GM18505 (cell line): ENCODE results near the gene FER1L5.

Experiments
- ATAC-seq: cut with Tn5 transposase; IDR thresholded peaks from one replicate; pipeline ENCODE4 v1.9.1; 2021; ENCODE audit not compliant: unreplicated experiment
- POLR2A ChIP-seq: IDR thresholded peaks from 4 replicates; pipeline ENCODE4 v1.6.1; 2011; ENCODE audit warnings: borderline replicate concordance; ENCODE audit not compliant: insufficient read depth, insufficient read length; ENCODE audit errors: extremely low read depth

FER1L5 gene

DNA sequence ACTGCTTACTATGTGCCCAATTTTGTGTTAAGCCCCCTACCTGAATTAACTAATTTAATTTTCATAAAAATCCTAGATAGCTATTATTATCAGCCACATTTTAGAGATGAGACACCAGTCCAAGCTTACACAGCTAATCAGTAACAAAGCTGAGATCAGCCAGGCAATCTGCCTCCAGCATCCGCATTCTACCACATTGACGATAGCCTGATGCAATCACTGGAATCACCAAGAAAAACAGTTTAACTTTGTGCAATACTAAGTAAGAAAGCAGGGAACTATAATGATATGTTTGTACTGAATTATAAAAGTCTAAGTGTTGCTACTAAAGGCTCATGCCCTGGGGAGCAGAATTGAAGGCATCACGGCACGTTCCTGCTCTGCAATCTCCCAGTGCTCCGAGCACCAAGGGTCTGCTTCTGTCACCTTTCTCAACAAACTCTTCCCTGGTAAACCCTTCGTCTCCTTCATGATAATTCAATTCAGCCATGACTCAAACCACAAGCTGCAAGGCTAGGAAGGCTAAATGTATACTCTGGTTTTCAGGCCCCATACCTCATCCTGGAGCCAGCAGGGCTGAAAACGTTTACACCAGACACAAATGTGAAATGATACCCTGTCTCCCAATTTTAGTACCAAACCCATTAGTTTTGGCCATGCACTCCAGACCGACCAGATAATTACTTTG lies 23.8 kb upstream of the FER1L5 start:
- no peak for ATAC-seq
- TF ChIP-seq POLR2A = no peak

DNA sequence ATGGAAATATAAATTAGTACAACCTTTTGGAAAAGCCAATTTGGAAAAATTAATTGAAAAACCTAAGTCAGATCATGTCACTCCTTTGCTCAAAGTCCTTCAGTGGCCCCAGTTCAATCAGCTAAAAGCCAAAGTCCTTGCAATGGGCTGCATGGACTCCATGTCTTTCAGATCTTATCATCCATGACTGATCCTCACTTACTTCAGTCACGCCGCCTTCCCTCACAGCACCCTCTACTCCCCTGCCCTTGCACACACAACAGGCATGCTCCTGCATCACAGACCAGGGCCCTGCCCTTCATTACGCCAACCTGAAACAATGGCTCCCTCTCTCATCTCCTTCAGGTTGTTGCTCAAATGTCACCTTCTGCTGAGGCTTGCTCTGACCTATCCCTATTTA lies 20.0 kb upstream of the FER1L5 start:
- TF ChIP-seq POLR2A = no peak
- ATAC-seq = no peak

DNA sequence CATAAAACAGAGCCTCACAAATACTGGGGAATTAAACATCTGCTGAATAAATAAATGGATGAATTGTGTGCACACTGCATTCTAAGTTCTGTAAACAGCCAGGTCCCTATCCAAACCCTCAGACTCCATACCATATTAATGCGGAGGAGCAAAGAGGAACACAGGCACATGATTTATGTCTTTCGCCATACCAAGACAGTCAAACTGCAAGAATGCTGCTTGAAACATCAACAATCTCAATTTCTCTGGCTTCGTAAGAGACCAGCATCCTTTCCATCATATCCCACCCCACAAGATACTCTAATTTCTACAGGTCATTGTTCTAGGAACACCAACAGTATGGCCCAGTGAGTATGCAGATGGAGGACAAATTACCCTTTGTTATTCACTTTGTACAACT lies 19.4 kb upstream of the FER1L5 start:
- no peak for TF ChIP-seq POLR2A
- ATAC-seq = no peak

DNA sequence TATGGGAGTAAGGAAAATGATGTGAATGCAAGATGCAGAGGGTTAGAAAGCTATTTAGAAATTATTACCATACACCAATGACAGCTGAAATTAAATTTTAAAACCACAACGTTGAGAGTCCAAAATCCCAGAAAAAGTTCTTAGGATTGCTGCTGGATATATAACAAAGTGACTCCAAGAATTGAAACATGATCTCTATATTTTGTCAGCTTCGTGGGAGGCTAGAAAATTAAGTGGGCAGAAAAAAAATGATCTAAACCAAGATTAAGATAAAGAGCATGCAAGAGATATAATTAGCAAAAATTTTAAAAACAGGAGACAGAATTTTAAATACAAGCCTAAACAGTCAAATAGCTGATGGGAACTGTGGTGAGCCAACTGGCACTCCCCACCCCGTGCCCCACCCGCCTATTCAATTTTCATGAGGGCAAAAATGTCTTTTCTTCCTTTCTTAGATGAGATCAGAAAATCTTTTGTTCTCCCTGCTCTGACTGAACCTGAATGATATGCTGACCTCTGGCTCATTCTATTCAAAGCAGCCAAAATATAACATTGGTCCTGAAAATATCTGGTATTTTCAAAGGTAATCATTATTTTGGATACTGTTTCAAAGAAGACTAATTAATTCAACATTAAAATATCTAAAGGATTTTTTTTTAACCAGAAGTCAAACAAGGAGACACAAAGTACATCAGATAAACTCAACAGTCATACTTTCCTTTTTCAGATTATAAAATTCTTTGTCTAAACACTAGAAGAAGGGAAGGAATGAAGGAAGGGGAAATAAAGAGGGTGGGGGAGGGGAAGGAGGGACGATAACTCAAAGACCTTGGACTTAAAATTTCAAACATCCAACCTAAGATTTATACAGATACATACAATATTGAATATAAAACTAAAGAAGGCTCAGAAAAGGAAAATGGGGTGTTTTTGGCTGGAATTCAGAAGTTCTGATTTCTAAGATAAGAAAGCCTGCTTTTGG lies 16.7 kb upstream of the FER1L5 start:
- no peak for TF ChIP-seq POLR2A

DNA sequence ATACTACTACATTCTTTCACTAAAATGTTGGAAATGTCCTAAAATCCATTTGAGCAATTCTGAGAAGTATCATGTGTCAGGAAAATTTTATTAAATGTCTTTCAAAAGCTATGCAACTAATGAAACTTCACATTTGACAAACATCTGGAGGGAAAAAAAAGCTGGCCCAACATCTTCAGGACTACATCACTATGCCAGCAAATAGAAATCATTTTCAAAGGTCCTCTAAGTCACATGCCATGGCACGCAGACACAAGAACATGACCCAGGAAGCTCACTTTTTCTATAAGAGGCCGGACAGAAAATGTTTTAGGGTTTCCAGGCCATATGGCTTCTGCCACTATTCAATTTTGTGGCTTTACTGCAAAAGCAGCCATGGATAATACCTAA lies 16.0 kb upstream of the FER1L5 start:
- ATAC-seq = no peak
- no peak for TF ChIP-seq POLR2A

More for the DNA sequence above, 16.7 kb upstream of the FER1L5 start:
- ATAC-seq = no peak

DNA sequence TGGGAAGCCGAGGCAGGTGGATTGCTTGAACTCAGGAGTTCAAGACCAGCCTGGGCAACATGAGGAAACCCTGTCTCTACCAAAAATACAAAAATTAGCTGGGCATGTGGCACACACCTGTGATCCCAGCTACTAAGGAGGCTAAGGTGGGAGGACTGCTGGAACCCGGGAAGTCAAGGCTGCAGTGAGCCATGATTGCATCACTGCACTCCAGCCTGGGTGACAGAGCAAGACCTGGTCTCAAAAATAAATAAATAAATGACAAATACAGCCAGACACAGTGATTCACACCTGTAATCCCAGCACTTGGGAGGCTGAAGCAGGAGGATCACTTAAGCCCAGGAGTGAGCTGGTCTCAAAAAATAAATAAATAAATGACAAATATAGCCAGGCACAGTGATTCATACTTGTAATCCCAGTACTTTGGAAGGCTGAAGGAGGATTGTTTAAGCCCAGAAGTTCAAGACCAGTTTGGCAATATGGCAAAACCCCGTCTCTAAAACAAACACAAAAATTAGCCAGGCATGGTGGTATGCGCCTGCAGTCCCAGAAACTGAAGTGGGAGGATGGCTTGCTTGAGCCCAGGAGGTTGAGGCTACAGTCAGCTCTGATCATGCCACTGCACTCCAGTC lies 10.6 kb upstream of the FER1L5 start:
- TF ChIP-seq POLR2A = no peak
- ATAC-seq = no peak

DNA sequence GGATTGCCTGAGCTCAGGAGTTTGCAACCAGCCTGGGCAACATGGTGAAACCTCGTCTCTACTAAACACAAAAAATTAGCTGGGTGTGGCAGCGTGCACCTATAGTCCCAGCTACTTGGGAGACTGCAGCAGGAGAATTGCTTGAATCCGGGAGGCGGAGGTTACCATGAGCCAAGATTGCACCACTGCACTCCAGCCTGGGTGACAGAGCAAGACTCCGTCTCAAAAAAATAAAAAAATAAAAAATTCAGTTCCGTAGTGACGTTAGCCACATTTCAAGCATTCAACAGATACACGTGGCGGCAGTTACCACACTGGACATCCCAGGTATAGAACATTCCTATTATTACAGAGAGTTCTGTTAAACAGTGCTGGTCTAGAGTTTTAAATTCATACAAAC lies 8.9 kb upstream of the FER1L5 start:
- no peak for TF ChIP-seq POLR2A

DNA sequence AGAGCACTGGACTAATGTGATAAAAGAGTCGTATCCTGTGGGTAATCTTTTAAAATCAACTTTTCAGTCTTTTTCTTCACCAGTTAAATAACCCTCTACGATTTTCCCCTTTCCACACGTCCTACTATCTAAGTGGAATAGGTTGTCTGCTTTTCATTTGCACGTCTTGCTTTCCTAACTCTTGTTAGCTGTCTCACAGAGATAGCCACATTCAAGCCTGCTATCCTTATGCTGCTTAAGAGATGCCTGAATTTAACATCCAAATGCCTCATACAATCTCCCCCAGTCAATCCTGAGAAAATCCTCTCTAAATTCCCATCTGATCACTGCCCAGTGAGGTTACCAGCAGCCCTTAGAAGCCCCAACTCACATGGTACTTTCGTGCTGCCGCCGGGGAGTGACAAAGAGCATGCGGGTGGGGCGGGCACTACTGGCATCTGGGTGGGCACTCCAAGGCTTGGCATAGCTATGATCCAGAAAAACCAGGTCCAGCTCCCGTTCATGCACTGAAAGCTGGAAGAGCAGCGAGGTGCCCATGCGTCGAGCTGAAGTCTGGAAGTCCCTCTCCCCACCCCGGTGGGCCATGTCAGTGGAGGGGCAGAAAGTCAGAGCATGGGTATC lies 5.9 kb upstream of the FER1L5 start:
- no peak for TF ChIP-seq POLR2A
- ATAC-seq = no peak

More for the DNA sequence above, 8.9 kb upstream of the FER1L5 start:
- ATAC-seq = no peak

DNA sequence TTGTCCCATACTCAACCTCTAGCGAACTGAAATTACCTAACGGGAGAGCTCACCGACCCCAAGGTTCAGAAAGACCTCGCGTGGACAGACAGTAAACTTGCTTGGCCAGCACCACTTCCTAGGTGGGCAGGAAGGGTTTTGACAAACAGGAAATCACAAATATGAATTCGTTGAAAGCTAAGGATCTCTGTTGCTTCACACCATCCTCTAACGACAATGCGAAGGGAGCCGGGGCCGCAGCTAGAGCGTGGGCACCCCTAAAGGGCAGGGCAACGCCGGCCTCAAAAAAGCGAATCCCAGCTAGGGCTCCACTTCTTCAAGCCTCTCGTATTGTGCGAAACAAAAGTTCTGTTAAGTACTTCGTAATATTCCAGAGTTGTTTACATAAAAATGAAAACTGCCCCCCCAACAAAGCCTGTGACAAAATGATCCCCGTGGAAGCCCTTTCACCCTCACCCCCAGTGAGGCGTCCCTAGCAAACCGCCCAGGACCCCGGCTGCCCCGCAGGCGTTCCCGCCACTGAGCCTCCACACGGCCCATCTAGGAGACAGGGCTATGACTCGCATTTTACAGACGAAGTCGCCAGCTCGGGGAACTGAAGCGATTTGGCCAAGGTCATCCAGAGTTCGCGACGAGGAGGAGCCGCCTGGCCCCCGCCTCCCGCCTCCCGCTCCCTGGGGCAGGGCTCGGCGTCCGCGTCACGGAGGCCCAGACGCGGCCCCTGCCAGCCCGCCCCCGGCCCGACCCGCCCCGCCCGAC lies 5.0 kb upstream of the FER1L5 start:
- peak; percentile 71 for ATAC-seq

DNA sequence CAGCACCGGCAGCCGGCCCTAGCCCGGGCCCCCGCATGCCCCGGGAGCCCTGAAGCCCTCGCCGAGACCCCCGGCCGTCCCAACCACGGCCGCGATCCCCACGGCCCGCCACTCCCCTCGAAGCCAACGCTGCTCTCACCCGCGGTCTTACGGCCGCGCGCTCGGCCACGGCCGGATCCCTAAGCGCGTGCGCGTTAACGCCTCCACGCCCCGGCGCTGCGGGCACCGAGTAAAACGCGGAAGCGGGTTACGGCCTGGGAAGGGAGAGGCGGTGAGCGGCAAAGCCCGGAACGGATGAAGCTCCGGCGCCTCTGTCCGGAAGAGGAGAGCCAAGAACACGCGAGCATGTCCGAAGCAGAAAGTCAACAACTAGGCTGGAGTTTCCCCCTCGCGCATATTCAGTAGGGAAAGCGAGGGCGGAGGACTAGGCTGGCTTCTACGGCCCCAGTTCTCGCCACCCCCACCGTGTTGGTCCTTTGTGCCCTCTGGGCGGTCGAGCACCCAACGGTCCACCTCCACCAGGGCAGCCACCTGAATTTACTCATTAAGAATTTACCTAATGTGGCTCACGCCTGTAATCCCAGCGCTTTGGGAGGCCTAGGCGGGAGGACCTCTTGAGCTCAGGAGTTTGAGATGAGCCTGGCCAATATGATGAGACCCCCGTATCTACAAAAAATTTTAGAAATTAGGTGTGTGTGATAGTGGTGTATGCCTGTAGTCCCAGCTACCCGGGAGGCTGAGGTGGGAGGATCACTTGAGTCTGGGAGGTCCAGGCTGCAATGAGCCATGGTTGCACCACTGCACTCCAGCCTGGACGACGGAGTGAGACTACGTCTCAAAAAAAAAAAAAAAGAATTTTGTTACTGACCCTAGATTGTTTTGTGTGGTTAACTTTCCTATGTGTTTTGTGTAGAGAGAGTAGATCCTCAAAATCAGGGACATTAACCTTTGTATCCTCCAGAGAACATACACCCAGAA lies 4.1 kb upstream of the FER1L5 start, which contains the start of gene KANSL3:
TSS of gene KANSL3 (minus strand) at position 169 of the 978 bp plus-strand sequence. CDS start 1,177 bp downstream, outside the sequence.
- ATAC-seq = peak; percentile 82
- TF ChIP-seq POLR2A = peak; percentile 94

More for the DNA sequence above, 5.0 kb upstream of the FER1L5 start:
- TF ChIP-seq POLR2A = no peak

DNA sequence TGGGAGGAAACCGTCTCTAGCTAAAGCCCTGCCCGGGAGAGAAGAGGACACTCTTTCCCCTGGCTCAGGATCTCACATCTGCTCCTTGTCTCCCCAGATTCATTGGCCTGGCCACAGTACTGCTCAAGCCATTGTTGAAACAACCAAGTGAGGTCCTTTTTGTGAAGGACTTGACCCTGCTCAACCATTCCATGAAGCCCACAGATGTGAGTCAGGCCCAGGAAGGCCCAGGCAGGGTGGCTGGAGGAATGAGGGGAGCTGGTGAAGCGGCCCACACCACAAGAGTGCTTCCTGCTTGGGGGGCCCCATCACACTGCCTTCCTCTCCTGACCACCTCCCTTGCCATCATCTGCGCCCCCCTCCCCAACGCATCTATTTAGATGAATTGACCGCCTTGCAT lies 5.1 kb downstream of the FER1L5 start:
- ATAC-seq = no peak

More for the DNA sequence above, 5.1 kb downstream of the FER1L5 start:
- no peak for TF ChIP-seq POLR2A
